Activated CD4-positive, alpha-beta T cell treated with anti-CD3 and anti-CD28 coated beads for 48 hours (primary cell): Measurements from ENCODE around the gene SMARCA2.
A peak's percentile ranks its signal among the peaks of the same experiment; 100 is the strongest.

ENCODE experiments used
- DNase-seq: peaks from one replicate; pipeline ENCODE4 v3.0.0-alpha.2; 2020

Gene SMARCA2

DNA sequence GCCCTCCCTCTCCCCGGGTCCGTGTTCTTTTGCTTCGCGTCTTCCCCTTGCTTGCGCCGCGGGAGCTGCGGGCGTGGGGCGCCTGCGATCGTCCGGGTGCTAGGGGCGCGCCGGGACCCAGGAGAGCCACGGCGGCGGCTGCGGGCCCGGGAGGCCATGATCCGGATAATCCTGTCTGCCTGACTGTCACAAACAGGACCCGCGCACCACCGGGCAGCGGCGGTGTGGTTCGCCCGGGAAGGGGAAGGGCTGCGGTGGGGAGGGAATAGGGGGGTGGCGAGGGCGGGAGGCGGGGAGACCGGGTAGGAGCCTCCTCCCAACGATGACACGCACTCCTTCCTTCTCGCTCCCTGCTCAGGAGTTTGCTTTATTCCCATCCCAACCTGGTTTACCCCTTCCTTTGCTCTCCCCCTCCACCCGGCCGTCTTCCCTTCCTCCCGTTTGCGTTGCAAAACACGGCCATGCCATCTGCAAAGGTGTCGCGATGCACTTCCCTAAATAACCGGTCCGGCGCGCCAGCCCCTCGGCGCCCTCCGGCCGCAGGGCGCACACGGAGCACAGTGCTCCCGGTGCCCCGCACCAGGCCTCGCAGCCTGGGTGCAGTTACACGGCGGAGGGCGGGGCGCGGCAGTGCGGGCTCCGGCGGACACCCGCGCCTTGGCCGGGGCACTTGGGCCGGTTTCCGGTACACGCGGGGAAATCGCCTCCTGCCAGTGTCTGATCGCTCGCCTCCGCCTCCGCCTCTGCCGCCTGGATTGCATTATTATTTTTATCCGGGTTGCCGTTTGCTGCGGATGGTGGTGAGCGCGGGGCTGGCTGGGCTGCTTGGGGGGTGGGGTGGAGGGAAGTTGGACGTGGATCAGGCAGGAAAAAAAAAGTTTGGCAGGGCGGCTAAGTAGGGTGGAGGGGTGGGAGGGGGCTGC, 1.5 kb downstream of the SMARCA2 start:
- DNase-seq = peak; percentile 69

DNA sequence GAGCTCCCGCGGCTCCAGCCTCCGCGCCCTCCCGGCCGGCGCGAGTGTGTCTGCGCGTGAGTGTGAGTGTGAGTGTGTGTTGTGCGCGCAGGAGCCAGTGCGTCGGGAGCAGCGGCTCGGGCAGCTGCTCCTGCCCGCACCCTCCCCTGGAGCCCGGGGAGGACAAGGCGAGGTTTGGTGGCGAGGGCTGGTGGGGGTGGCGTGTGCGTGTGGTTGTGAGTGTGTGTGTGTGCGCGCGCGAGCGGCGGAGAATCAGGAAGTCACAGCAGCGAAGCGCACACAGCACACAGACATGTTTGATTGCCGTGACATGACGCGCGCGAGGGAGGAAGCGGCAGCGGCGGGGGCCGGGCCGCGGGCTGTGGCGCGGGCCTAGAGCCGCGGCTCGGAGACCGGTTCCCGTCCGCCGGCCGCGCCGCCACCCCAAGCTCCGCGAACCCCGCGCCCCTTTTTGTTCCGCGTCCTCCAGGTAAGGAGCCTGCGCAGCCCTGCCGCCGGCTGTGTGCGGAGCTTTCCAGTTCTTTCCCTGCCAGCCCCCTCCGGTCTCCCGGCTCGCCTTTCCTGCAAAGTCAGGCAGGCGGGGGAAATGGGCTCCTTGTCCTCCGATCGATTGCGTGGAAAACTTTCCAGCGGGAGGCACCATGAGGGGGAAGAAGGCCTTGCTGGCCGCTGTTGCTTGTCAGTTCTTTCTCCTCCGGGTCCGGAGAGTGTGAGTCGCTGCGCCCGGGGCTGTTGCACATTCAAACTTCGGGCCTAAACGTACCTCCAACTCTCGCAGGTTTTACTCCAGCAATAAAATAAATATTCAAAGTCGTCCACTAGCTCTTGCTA, 2.4 kb downstream of the SMARCA2 start:
- peak; percentile 78 for DNase-seq

DNA sequence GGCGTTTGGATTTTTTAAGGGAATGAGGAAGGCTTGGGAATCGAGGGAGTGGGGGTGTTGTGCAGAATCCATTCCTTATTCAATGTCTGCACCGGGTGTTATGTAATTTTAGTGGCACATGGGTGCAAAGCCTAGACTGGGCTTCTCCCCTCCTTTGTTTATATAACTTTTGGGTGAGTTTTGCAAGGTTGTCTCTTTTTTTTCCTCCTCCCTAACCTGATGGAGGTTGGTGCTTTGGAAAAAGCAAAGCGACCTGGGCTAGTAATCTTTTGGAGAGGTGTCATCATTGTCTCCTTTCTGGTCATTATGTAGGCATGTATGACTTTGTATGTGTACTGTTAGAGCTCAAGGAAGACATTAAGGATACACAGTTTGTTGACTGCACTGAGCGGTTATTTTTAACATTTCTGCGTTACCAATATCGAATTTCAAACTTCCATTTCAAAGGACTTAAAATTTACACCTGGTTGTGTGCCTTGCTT, 3.1 kb downstream of the SMARCA2 start:
- DNase-seq = no peak

DNA sequence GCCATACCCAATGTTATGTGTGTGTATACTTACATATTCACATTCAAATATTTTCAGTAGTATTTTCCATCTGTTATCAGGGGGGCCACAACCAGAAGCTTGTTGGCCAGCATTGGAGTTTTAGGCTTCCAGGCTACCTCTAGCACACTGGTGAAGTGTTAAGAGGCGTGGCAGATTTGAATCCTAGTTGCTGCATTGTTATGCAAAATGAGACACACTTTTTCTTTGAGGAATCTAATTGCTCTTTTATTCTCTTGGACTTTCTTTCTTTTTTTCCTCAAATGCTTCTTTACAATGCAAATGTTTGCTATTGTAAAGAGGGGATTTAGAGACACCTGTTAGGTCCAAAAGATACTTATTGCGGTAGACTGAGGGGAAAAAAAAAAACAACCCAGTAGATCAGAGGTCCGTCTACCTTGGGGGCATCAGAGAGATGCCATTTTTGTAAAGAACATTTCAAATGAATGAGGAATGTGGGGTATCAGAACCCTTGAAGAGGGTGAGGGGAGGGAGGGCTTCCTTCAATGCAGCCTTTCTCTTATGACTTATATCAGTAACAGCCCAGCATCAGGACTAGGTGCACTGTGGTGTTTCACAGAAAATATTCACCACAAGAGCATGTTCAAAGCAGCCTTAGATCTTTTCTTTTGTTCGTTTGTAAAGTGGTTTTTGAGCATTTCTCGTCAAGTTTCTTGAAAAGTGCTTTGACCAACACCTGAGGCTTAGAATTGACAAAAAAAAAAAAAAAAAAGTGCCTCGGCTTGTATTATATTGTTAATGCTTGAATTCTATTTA, 3.8 kb downstream of the SMARCA2 start:
- DNase-seq = no peak

DNA sequence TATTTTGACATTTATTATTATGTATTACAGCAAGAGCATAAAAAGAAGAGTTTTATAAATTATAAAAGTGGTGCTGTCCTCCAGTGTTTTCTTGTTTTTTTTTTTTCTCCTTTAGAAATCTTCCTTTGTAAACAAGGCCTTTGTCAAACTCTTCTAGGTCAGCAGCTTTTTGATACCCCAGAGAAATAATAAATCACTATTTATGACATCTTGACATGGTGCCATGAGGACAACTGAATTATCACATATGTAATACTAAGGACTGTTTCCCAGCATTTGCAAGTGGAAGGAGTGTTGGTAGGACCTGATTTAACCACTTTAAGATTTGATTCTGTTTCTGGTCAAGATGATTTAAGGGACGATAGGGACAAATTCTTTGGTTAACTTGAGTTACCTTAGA, 4.6 kb downstream of the SMARCA2 start:
- no peak for DNase-seq

DNA sequence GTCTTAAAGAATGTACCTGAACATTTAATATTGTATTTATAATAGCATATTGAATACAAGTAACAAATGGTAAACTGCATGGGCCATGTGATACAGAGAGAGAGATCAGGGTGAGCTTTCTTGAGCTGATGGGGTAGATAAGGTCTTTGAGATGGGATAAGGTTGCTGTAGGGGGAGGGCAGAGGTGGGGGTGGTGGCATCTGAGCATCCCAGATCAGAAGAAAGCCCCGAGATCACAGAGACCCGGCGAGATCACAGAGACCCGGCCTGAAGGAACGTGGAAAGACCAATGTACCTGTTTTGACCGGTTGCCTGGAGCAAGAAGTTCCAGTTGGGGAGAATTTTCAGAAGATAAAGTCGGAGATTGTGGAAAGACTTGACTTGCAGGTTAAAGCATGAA, 6.6 kb downstream of the SMARCA2 start:
- no peak for DNase-seq

DNA sequence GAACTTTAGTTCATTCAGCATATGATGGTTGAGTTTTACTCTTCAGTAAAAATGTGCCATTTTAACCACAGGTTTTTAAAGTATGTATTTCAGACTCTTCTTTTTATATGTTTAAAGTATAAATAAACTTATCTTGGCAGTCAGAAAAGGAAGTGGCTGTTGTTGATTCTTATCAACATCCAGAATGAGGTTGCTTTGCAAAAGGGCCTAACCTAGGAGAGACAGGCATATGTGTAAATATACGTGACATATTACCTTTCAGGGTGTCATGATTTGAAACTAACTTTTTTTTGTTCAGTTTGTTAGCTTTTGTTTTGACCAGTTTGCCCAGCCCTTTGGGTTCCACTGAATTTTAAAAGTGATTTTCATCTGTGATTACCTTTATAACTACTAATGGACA, 7.4 kb downstream of the SMARCA2 start:
- DNase-seq = no peak

DNA sequence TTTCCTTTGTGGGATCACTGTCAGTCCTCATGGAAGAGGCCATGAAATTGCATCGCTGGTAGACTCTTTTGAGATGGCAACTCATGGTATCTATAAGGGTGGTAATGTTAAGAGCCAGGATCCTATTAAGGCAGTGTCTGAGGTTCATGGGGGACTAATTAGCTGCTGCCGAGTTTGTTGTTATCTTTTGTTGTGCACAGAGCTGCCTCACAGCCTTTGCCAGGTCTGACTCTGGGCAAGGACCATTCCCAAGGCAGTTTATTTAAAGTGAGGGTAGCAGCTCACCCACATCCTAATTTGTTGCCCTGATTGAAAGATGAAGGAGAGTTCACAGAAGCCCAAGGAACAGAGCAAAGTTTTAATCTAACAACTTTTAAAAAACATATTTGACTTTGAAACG, 7.9 kb downstream of the SMARCA2 start:
- no peak for DNase-seq

DNA sequence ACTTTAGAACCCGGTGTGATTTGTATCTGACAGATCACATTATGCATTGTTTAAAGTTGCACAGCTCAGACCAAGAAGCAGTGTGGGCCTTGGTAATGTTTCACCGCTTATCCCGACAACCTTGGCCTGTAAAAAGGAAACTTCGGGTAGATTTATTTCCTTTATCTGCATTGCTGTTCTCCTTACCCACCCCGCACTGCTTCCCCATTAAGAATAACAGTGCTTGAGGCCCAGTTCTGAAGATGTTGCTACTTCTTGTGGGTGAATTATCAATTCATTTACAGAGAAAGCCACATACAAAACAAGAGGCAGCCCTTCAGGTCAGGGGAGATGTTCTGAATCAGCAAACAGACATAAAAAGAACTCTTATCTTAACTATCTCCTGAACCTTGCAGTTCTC, 8.4 kb downstream of the SMARCA2 start:
- DNase-seq = peak; percentile 28

DNA sequence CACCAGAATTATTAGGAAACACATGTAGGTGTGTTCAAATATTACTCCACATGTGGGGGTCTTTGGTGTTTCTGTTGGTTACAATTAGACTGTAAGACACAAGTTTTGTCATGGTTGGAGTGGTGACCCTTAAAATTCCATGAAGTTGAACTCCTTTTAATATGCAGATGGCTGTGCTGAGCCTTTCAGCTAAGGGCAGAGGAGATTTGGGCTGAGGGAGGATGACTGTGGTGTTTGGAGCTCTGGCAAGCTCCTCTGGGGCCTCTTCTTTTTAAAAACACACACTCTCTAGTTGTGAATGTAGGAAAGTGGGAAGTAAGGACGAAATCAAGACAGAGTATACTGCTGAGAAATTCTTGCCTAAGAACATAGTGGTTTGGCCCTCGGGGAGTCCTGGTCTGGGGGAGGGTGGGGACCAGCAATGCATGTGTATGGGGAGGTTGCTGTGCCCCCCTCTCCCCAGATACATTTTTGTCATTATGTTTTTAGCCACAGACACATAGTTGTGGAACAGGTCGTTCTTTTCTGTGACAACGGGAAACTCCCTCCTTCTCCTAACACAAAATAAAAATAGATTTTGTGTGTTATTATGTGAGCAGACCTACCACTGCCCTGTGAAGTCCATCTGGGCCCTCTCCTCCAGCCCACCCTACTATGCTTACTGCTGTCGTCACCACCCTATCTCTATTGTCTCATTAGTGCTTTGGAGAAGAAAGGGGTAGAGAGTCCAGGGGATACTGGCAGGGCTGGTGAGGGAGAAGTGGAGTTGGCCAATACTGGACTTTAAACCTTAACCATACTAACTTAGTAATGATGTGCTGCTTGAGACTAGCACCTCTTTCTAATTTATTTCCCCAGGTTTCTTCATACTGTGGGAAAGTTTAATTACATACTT, 10.0 kb downstream of the SMARCA2 start:
- no peak for DNase-seq

DNA sequence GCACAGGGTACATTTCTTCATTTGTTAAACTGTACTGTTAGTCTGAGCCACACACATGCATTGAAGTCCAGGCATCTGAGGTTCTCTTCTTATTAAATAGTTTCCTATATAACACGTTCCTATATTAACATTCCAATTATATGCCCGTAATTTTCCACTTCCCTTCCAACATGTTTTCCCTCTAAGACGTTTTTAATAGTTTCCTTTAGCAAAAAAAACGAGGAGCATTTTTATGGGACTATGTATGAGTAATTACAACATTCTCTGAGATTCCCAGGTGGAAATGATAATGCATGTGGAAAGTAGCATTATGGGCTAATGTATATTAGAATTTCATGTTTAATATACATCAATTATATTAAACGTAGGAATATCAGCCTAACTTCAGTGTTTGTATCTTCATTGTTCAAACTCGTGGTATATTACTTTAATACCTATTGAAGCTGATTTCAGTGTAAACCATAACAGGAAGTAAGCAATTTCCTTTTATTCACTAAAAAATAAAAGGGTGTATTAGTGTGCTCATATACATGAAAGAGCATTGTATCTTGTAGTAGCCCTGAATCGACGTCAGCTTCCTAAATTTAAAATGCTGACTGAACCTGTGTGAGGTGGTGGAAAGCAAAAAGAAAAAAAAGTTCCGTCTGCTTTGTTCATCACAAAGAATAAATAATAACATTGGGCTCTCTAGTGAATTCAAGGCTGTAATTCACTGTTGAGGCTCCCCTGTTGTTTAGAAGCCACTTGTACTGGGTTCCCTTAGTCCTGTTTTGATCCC, 11.3 kb downstream of the SMARCA2 start:
- no peak for DNase-seq

DNA sequence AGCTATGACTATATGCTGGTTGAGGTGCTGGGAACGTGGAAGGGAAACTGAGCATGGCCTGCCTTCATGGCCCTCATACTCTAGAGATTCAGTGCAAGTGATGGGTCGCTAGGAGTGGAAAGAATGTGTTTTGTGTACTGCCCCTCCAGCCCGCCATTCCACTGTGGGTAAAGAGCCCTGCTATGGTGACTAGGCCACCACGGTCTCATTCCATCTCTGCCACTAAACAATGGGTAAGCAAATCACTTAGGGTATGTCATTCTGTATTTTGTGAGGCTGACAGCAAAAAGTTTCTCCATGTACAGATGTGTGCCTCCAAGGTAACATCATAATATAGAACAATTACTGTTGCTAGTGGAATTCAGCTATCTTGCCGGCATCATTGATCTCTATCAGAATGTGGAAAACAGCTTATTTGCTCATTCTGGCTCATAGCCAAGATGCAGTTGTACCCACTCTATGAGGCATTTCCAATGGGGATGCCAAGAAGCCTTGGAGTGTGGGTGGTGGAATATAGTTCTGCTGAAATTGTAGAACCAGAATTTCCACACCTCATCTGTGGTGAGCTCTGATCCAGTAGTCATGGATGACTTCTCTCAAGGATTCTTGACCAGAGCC, 12.5 kb downstream of the SMARCA2 start:
- DNase-seq = no peak

DNA sequence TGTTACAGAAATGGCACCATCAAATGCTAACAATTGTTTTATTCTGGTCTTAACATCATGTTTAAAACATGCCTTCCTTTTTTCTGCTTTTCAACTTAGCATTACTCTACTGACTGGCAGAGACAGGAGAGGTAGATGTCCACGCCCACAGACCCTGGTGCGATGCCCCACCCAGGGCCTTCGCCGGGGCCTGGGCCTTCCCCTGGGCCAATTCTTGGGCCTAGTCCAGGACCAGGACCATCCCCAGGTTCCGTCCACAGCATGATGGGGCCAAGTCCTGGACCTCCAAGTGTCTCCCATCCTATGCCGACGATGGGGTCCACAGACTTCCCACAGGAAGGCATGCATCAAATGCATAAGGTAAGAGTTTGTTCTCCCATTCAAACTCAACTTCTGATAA, 13.7 kb downstream of the SMARCA2 start:
- DNase-seq = no peak

DNA sequence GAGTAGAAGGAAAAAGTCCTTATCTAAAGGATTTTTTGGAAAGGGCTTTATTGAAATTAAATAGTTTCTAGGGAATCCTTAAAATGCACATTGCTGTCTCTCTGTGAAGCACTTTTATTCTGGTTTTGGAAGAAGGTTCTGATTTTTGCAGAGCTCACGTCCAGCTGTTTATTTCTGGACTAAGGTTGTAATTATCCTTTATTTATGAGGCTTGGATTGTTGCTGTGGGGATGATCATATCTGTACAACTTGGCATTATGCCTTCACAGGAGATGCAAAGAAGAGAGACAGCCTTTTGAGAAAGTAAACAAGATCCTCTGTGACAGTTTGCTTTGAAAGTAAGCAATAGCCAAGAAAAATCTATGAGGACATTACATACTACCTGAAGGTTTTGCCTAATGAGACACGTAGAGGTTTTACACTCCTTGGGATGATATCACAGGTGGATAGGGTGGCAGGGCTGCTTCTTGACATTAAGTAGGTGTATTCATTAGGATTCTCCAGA, 14.6 kb downstream of the SMARCA2 start:
- no peak for DNase-seq

DNA sequence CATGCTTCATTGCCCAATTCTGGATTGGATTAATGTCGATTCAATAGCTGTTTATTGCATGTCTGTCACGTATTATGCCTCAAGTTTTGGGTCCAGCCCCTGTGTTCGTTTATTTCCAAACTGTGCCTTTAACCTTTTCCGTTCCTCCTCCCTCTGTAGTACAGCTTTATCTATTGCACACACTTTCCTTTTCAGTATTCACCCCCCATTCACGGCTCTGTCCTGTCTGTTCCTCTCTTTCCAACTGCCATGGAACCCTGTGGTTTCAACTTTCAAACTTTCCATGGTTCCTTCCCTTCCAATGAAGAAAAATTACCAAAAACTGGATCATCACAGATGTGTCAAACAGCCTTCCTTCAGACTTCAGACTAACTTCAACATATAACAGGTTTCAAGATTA, 17.1 kb downstream of the SMARCA2 start:
- DNase-seq = no peak

DNA sequence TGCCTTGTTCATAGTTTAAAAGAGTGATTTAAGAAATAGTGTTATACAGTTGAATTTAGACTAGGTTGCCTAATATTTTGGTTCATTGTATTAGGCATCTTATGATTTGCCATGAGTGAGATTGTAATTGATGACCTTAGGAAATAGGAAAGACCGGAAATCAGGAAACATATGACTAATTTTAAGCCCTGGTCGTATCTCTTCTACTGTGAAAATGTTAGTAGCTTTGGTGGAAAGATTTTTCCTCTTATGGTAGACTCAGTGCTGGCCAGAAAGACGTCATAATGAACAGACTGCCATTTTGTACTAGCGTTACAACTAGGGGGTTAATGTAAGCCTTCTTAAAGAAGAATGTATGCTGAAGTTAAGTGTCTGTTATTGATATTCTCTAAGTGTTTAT, 21.7 kb downstream of the SMARCA2 start:
- DNase-seq = no peak

DNA sequence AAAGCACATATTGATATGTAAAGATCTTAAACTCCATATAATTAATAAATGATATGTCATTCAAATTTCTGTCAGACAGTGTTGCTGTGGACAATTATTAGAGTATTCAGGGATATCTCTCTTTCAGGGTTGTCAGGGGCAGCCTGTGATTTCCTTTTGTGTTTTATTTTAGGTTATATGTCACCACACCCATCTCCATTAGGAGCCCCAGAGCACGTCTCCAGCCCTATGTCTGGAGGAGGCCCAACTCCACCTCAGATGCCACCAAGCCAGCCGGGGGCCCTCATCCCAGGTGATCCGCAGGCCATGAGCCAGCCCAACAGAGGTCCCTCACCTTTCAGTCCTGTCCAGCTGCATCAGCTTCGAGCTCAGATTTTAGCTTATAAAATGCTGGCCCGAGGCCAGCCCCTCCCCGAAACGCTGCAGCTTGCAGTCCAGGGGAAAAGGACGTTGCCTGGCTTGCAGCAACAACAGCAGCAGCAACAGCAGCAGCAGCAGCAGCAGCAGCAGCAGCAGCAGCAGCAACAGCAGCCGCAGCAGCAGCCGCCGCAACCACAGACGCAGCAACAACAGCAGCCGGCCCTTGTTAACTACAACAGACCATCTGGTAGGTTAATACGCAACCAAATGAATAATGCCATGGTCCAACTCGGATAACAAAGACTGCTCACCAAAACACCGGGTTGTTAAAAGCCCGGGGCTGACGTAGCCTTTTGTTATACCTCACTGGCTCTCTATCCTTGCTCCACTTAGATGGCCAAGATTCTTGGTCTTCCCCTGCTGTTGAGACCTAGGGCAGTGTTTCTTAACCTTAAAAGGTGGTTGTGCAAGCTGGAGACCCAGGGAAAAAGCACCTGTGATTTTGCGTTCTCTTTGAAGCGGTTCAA, 24.4 kb downstream of the SMARCA2 start:
- no peak for DNase-seq

DNA sequence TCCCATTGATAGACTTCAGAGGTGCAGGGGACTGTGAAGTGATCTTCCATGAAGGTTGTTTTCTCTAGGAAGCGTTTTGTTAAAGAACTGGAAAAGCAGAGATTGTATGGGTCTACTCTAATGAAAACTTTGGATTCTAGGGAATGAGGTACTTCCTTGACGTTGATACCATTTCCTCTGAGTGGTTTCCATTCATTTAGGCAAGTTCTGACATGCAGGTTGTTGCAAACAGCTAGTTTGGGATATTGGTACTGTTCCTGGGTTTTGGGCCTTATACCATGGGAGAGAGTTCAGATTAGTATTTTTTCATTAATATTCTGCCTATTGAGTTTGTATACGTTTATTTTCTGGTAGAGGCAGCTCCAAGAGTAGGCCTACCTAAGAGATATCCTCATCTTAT, 25.7 kb downstream of the SMARCA2 start:
- no peak for DNase-seq

DNA sequence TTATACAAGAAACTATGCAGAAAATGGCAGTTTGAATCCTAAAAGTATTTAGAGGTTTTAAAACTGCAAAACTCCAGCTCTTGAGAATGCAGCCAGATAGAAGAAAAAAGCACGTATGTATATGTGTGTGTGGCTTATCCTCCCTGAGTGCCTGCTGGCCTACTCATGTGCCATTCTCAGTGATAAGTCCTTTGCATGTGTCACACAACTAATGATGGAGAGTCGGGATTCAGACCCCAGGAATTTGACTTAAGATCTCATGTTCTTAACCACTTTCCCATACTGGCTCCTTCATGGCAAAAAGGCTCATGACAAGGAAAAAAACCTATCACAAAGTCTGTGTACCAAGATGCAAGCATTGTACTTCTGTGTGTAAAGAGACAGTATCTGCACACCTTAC, 26.6 kb downstream of the SMARCA2 start:
- no peak for DNase-seq
